Esophagus muscularis mucosa (tissue), 4 donors: Measurements from ENCODE around the gene TNS4. TPM values are rescaled to one million over a fixed set of nuclear protein-coding genes. Genes with fewer than 3 reads are reported as not detected.

Source experiments
- DNase-seq: peaks from one replicate; pipeline ENCODE4 v3.0.0-alpha.2; 2017; ENCODE audit errors: extremely low spot score
- H3K27ac ChIP-seq, 4 donors: fragments of 200-600 bp; sonication (generic); replicated peaks in 1 of 4; 1 replicate in 3 of 4; 2 replicates in 1 of 4; pipeline ENCODE4 v1.5.1; 2016 to 2019; ENCODE audit warnings: mild to moderate bottlenecking in 1 of 4
- H3K27me3 ChIP-seq, 4 donors: fragments of 200-600 bp; sonication (generic); one replicate each; pipeline versions ENCODE4 v1.5.1 to v1.6.0; 2016 to 2019
- H3K36me3 ChIP-seq, 4 donors: fragments of 200-600 bp; sonication (generic); one replicate each; pipeline ENCODE4 v1.5.1; 2016 to 2019
- H3K4me1 ChIP-seq, 4 donors: fragments of 200-600 bp; sonication (generic); one replicate each; pipeline ENCODE4 v1.5.1; 2016 to 2019
- H3K4me3 ChIP-seq, 4 donors: fragments of 200-600 bp; sonication (generic); 1 replicate in 2 of 4; 2 replicates in 2 of 4; pipeline ENCODE4 v1.5.1; 2016 to 2019; ENCODE audit warnings: mild to moderate bottlenecking in 4 of 4, moderate library complexity in 1 of 4
- H3K9me3 ChIP-seq, 4 donors: fragments of 200-600 bp; sonication (generic); 1 replicate in 3 of 4; 2 replicates in 1 of 4; pipeline ENCODE4 v1.5.1; 2016 to 2019
- CTCF ChIP-seq, 3 experiments: fragments of 200-600 bp in 2 of 3; fragments of 450-650 bp in 1 of 3; sonication (generic) in 2 of 3; IDR thresholded peaks; one replicate each; pipeline ENCODE4 v1.5.1; 2017 to 2019; ENCODE audit warnings: antibody characterized with exemption in 3 of 3, mild to moderate bottlenecking in 2 of 3, moderate library complexity in 1 of 3
- EP300 ChIP-seq: sonication (generic); formaldehyde crosslinking; IDR thresholded peaks from one replicate; pipeline ENCODE4 v1.6.1; 2017; ENCODE audit warnings: antibody characterized with exemption
- POLR2A ChIP-seq: fragments of 450-650 bp; IDR thresholded peaks from one replicate; pipeline ENCODE4 v1.6.1; 2017; ENCODE audit warnings: antibody characterized with exemption, moderate library complexity, mild to moderate bottlenecking, low read depth
- POLR2AphosphoS5 ChIP-seq, 2 donors: sonication (generic); formaldehyde crosslinking; IDR thresholded peaks; one replicate each; pipeline ENCODE4 v1.6.1; 2017; ENCODE audit warnings: antibody characterized with exemption in 2 of 2
- WGBS: methylation state at CpG from one replicate; pipeline ENCODE4 v1.1.5; 2018; 5-methylcytosine and 5-hydroxymethylcytosine counted together
- intact Hi-C: fragments of 100-400 bp; cut with DNase I; formaldehyde crosslinking; loops from one replicate; pipeline ENCODE4 v1.15.1; 2023
- total RNA-seq, 4 donors: library from RNA; depleted of rRNA; stranded (reverse); fragments of >200 nt; gene quantifications; one replicate each; pipeline versions ENCODE4 v1.1.0 to v1.2.1, GENCODE V29; 2016

The TNS4 gene
- total RNA-seq, 4 donors from 2014 or later, result not detected

- H3K27ac ChIP-seq, result peak overlapping the region; percentile 54 to 90 (median 61)
- no peaks in the 10 kb centered on the region for H3K27me3 ChIP-seq
- intact Hi-C loops, result loop anchor here (5.0 kb wide), 1 partner anchor 237 kb away; no protein-coding TSS in a partner anchor
- H3K4me1 ChIP-seq, result peaks cover 88 to 93% (median 90%) of the 10 kb centered on the region in 4 donors
- no peak overlapping the region for H3K4me3 ChIP-seq
- no peak for DNase-seq
- 90% methylated on average over 6 of the region's 6 CpGs for WGBS
- no peak for TF ChIP-seq POLR2AphosphoS5 (IDR thresholded peaks at IDR 0.05)
- no peak for TF ChIP-seq CTCF (IDR thresholded peaks at IDR 0.05)
- TF ChIP-seq EP300, result no peak
- no peak for TF ChIP-seq POLR2A
- H3K9me3 ChIP-seq, result no peaks in the 10 kb centered on the region
- no peaks in the 10 kb centered on the region for H3K36me3 ChIP-seq
These were observed 37.7 kb upstream of the TNS4 start for GRCh38 chr17:40538936-40539705.

- TF ChIP-seq POLR2A (no peak), POLR2AphosphoS5 (IDR thresholded peaks at IDR 0.05) (peak in 1 of 2 donors; percentile 7), EP300 (no peak), CTCF (IDR thresholded peaks at IDR 0.05) (no peak)
- no peak overlapping the region for H3K4me3 ChIP-seq
- H3K36me3 ChIP-seq, result no peaks in the 10 kb centered on the region
- WGBS, result 72% methylated on average over 15 of the region's 15 CpGs
- H3K9me3 ChIP-seq, result no peaks in the 10 kb centered on the region
- no peak for DNase-seq
- no peaks in the 10 kb centered on the region for H3K27me3 ChIP-seq
- H3K27ac ChIP-seq, result peak overlapping the region; percentile 54 to 90 (median 61)
- intact Hi-C loops, result loop anchor here (5.0 kb wide), 1 partner anchor 236 kb away; no protein-coding TSS in a partner anchor
- peaks cover 88 to 93% (median 90%) of the 10 kb centered on the region in 4 donors for H3K4me1 ChIP-seq
These were observed 36.9 kb upstream of the TNS4 start for GRCh38 chr17:40538019-40538935.

- TF ChIP-seq EP300 (peak; percentile 67), POLR2A (no peak), CTCF (IDR thresholded peaks at IDR 0.05) (no peak), POLR2AphosphoS5 (IDR thresholded peaks at IDR 0.05) (peak; percentile 30 to 60)
- H3K36me3 ChIP-seq, result no peaks in the 10 kb centered on the region
- no peaks in the 10 kb centered on the region for H3K9me3 ChIP-seq
- H3K27me3 ChIP-seq, result no peaks in the 10 kb centered on the region
- H3K4me1 ChIP-seq, result peaks cover 77 to 86% (median 86%) of the 10 kb centered on the region in 4 donors
- intact Hi-C loops, result loop anchor here (5.0 kb wide), 1 partner anchor 234 kb away; no protein-coding TSS in a partner anchor
- 58% methylated on average over 12 of the region's 13 CpGs for WGBS
- H3K4me3 ChIP-seq, result no peak overlapping the region
- DNase-seq, result no peak
- peak overlapping the region; percentile 54 to 90 (median 61) for H3K27ac ChIP-seq
These were observed 35.1 kb upstream of the TNS4 start for GRCh38 chr17:40536295-40537171.

- Histone ChIP-seq H3K9me3 (no peaks in the 10 kb centered on the region), H3K27ac (peak overlapping the region; percentile 54 to 90 (median 61)), H3K4me1 (peaks cover 71 to 80% (median 79%) of the 10 kb centered on the region in 4 donors), H3K4me3 (no peak overlapping the region), H3K27me3 (no peaks in the 10 kb centered on the region), H3K36me3 (no peaks in the 10 kb centered on the region)
- WGBS, result 87% methylated on average over 3 of the region's 3 CpGs
- intact Hi-C loops, result loop anchor here (5.0 kb wide), 1 partner anchor 234 kb away; no protein-coding TSS in a partner anchor
- TF ChIP-seq POLR2AphosphoS5 (IDR thresholded peaks at IDR 0.05) (no peak), CTCF (IDR thresholded peaks at IDR 0.05) (no peak), POLR2A (no peak), EP300 (no peak)
- no peak for DNase-seq
These were observed 34.5 kb upstream of the TNS4 start for GRCh38 chr17:40535924-40536294.
